ENCODE results near the gene TSPAN15.
A peak's percentile ranks its signal among the peaks of the same experiment; 100 is the strongest.

The TSPAN15 gene

DNA sequence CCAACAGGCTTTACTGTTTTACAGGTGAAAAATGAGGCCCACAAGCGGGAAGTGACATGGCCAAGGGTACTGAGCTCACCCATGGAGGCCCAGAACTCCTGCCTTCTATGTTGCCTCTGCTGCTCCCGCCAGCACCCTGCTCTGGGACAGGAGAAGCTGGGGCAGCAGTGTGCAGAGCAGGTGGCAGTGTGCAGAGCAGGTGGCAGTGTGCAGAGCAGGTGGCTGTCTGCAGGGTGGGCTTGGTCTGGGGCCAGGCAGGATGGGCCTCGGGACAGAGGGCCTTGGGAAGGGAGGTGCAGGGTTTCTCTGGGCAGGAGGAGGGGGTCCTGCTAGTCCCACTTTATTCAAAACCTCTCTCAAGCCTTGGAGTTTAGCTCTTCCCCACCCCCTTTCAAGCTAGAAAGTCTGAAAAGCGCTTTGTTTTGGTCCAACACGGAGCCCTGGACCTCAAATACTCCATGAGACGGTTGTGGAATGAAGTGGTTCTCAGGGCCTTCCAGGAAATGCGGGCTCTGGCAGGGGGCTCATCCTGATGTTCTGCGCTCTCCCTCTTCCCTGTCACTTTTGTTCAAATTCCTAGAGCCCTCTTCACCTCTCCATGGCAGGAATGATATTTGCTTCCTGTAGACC lies 26.8 kb downstream of the TSPAN15 start:
- no peak for DNase-seq (ENCODE audit: low read depth)
- TF ChIP-seq, protein P1, sequence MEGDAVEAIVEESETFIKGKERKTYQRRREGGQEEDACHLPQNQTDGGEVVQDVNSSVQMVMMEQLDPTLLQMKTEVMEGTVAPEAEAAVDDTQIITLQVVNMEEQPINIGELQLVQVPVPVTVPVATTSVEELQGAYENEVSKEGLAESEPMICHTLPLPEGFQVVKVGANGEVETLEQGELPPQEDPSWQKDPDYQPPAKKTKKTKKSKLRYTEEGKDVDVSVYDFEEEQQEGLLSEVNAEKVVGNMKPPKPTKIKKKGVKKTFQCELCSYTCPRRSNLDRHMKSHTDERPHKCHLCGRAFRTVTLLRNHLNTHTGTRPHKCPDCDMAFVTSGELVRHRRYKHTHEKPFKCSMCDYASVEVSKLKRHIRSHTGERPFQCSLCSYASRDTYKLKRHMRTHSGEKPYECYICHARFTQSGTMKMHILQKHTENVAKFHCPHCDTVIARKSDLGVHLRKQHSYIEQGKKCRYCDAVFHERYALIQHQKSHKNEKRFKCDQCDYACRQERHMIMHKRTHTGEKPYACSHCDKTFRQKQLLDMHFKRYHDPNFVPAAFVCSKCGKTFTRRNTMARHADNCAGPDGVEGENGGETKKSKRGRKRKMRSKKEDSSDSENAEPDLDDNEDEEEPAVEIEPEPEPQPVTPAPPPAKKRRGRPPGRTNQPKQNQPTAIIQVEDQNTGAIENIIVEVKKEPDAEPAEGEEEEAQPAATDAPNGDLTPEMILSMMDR (conservative IDR thresholded peaks at IDR 0.05; ENCODE audit: low read depth, low read length): no peak
- H3K4me3 ChIP-seq (ENCODE audit: low read depth, low read length): no peak overlapping the region

DNA sequence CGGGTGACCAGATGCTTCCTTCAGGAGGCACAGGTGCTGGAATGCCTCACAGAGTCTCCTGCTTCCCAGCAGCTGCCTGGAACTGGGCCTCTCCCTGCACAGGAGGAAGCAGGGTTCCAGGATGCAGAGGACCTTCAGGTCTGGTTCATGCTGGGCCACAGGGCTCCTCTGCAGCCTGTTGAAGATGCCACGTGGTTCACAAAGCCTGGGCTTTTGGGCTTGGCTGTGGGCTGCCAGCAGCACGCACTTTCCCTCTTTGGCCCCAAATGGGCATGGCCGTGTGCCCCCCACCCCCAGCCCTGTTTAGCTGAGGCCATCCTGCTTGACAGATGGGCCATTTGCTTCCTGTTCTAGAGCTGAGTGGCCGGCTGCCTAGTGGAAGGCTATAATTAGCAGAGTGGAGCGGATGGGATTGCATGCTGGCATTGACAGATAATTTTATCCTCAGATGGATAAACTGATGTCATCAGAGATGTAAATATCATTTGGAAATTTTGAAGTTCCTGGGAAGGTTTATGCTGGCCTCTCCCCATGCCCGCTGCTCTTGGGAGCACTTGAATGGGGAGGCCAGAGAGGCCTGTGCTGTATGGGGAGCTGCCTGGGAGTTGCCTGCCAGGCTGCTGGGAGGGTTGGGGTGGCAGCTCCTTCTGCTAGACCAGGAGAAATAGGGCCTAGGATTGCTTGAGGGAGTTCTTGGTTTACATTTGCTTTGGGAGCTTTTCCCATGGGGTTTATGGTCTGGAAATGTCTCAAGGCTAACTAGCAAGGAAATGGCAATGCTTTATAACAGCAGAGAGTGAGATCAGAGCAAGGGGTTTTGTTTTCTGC lies 28.2 kb downstream of the TSPAN15 start:
- peak; percentile 31 for DNase-seq (ENCODE audit: low read depth)
- TF ChIP-seq, protein P1 (conservative IDR thresholded peaks at IDR 0.05; ENCODE audit: low read depth, low read length): no peak

DNA sequence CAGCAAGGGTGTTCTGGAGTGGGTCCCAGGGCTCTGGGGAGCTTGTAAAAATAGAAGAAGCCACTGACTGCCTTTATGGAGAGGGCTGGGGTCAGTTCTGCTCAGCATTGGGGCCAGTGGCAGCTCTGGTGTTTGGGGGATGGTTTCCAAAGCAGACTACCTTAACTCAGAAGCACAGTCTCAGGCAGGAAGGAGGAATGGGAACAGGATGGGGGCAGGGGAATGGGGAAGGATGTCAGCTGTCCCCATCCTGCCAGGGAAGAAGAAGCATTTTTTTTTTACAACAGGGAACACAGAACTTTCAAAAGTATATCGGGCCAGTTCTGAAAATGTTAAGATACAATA lies 28.8 kb downstream of the TSPAN15 start:
- TF ChIP-seq, protein P1 (conservative IDR thresholded peaks at IDR 0.05; ENCODE audit: low read depth, low read length): no peak
- no peak overlapping the region for H3K4me3 ChIP-seq (ENCODE audit: low read depth, low read length)
- DNase-seq (ENCODE audit: low read depth): no peak

More for the DNA sequence above, 28.2 kb downstream of the TSPAN15 start:
- no peak overlapping the region for H3K4me3 ChIP-seq (ENCODE audit: low read depth, low read length)

DNA sequence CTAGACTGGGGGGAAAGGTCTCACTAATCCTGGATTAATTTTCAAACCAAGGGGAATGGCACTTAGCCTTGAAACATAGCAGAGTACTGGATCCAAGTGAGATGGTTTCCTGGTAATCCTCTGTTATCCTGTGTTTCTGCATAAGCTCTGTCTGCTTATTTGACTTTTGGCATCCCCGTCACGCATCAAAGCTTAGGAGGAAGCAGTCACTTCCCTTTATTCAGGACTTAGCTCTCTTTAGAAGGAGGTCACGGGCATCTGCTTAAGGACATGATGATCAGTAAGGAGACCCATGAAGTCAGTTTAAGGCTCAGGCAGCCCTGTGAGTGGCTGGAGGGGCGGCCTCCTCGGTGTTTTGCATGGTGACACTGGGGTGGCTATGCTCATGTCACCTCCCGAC lies 30.0 kb downstream of the TSPAN15 start:
- DNase-seq (ENCODE audit: low read depth): no peak
- TF ChIP-seq, protein P1 (conservative IDR thresholded peaks at IDR 0.05; ENCODE audit: low read depth, low read length): no peak
- H3K4me3 ChIP-seq (ENCODE audit: low read depth, low read length): no peak overlapping the region

DNA sequence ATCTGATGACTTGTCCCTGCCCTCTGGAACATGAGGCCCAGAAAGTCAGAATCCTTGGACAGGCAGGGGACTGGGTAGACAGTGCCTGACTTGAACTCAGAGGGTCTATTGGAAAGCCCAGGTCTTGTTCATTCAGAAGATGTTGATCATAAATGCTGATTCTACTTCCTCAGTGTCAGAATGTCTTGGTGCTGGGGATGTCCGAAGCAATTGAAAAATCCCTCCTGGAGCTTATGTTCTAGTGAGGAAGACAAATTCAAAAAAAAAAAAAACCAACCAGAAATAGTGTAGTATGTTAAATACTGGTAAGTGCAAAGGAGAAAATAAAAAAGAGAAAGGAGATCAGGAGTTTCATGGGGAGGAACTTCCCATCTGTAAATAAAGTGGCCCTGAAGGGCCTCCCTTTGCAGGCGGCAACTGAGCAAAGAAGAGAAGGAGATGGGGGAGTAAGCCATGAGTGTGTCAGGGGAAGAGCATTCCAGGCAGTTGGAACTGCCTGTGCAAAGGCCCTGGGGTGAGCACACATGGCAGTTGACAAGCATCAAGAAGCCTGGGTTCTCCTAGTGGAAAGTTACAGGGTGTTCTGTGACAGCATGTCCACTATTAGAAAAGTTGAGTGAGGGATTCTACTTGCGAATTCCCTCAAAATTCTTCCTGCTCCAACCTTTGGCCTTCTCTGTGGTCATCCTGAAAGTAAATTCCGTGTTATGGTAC lies 30.7 kb downstream of the TSPAN15 start:
- no peak overlapping the region for H3K4me3 ChIP-seq (ENCODE audit: low read depth, low read length)
- TF ChIP-seq, protein P1 (conservative IDR thresholded peaks at IDR 0.05; ENCODE audit: low read depth, low read length): no peak
- DNase-seq (ENCODE audit: low read depth): no peak

DNA sequence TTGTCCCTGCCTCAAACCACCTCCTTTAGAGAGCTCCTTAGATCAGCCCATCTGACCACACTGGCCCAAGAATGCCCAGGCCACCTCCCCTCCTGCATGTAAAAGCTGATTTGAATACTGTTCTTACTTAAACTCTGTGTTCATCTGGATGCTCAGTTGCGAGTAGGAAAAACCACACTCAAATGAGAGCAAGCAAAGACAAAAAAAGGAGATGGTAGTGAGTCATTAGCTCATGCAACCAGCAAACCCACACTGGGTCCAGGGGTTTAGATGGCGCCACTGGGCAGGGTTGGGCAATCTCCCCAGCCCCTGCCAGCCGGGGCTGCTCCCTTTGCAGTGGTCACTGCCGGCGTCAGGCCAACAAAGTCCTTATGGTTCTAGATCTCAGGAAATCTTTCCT lies 32.7 kb downstream of the TSPAN15 start:
- H3K4me3 ChIP-seq (ENCODE audit: low read depth, low read length): no peak overlapping the region
- no peak for DNase-seq (ENCODE audit: low read depth)
- TF ChIP-seq, protein P1 (conservative IDR thresholded peaks at IDR 0.05; ENCODE audit: low read depth, low read length): no peak
